Measurements from ENCODE around the gene RXRA.
A peak's percentile ranks its signal among the peaks of the same experiment; 100 is the strongest.

Gene RXRA

DNA sequence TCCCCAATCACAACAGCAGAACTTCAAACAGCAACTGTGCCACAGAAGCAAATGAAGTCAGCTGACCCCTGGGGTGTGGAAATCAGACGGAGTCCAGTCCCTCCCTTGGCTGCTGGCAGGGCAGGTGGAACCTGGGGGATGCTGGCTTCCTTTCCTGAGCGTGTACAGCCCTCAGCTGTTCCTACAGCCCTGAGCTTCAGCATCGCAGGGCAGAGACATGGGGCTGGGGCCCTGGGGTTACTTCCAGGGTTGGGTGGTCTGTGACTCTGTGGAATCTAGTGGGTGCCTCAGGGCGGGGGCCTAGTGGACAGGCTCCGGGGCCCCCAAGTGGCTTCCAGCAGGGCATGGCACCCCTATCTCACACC, 7.3 kb upstream of the RXRA start:
- TF ChIP-seq Cebpa-rat (IDR thresholded peaks at IDR 0.05): no peak
- Histone ChIP-seq H4K20me1 (peaks cover 0 to 21% (median 0%) of the 10 kb centered on the region in 11 experiments; a peak in 1 of 22 replicates), H3K27ac (peak overlapping the region in 4 of 11 experiments; percentile 63 to 97 (median 90); a peak in 4 of 22 replicates), H3K36me3 (no peaks in the 10 kb centered on the region), H3K9me3 (replicated peaks in 1 of 11) (no peaks in the 10 kb centered on the region), H3K4me1 (peaks cover 36 to 95% (median 81%) of the 10 kb centered on the region in 10 experiments), H3K27me3 (peaks cover 0 to 8% (median 0%) of the 10 kb centered on the region in 11 experiments; a peak in 3 of 22 replicates), H3K9ac (peak overlapping the region in 6 of 11 experiments; percentile 54 to 68 (median 63); a peak in 8 of 22 replicates), H3K4me3 (no peak overlapping the region), H3K4me2 (peak overlapping the region; percentile 3 to 100 (median 99); a peak in 19 of 22 replicates)

DNA sequence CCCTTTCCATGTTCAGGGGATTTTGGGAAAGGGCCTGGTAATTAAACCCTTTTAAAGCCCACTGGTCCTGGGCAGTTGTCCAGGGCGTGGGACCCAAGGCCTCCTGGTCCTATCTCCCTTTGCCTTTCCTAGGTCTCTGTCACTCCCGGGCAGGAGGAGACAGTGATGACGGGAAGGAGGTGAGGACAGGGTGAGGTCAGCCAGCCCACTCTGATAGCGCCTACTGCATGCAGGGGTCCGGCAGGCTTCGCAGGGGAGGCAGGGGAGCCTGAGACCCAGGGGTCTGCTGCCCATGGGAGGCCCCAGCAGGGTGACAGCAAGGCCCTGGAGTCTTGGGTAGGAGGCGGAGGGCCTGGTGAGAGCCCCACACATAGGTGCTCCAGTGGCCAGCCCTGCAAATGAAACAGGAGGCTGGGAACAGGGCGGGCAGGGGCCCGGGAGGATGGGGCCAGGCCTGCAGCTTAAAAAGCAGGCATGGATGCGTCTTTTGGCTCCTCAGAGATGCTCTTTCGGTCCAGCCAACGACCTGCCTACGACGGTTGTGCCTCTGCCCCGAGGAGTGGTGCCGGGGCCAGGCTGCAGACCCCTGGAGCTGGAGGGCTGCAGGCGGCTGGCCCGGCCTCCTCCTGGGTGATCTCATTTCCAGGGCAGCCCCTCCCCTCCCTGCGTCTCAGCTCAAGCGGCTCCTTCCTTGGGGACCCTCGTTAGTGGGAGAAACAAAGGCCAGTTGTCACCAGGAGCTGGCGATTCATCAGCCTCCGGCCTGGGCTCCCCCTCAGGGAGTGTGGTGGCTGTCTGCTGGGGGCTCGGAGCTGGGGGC, 6.7 kb upstream of the RXRA start:
- Histone ChIP-seq H3K4me2 (peak overlapping the region; percentile 3 to 100 (median 99); a peak in 20 of 22 replicates), H3K36me3 (no peaks in the 10 kb centered on the region), H4K20me1 (peaks cover 0 to 24% (median 0%) of the 10 kb centered on the region in 11 experiments; a peak in 1 of 22 replicates), H3K9me3 (replicated peaks in 1 of 11) (no peaks in the 10 kb centered on the region), H3K9ac (peak overlapping the region in 8 of 11 experiments; percentile 13 to 68 (median 60); a peak in 14 of 22 replicates), H3K4me1 (peaks cover 37 to 97% (median 87%) of the 10 kb centered on the region in 10 experiments), H3K27me3 (peaks cover 0 to 8% (median 0%) of the 10 kb centered on the region in 11 experiments; a peak in 3 of 22 replicates), H3K27ac (peak overlapping the region in 8 of 11 experiments; percentile 59 to 97 (median 71); a peak in 16 of 22 replicates), H3K4me3 (0 out of 20 replicates have a peak overlapping the region, but pooled peaks of 1 of the 10 experiments have one; percentile 15)
- TF ChIP-seq Cebpa-rat (IDR thresholded peaks at IDR 0.05): no peak

DNA sequence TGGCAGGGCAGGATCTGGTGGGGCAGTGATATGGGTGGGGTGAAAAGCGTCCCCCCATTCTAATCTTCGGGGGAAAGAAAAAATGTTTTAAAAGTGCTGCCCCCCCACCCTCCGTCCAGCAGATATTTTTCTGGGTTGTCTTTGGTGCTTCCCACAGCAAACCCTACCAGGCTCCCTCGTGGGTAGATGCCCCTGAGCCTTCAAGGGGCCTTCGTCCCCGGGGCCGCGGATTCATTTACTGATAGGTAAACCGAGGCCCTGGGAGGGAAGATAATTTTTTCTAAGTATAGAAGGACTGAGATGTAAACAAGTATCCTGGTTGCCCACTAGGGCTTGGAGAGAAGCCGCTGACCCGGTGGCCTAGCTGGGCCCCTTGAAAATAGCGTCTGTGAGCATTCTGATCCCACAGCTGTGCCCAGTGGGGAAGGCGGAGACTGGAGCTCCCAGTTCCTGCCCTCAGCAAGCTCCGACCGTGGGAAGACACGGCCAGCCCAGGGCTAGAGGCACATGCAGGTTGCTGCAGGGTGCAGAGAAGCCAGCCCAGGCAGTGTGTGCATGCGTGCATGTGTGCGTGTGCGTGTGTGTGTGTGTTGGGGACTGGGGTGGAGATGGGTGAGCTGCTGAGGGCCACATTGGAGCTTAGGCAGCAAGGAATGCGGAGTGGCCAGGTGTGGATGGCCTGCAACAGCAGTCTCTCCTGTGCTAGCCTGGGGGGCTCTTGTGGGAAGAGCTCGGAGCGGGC, 6.0 kb upstream of the RXRA start:
- Histone ChIP-seq H3K4me3 (0 out of 20 replicates have a peak overlapping the region, but pooled peaks of 1 of the 10 experiments have one; percentile 15), H3K36me3 (no peaks in the 10 kb centered on the region), H3K4me1 (peaks cover 44 to 98% (median 94%) of the 10 kb centered on the region in 10 experiments), H3K27me3 (peaks cover 0 to 8% (median 0%) of the 10 kb centered on the region in 11 experiments; a peak in 3 of 22 replicates), H4K20me1 (peaks cover 0 to 24% (median 0%) of the 10 kb centered on the region in 11 experiments; a peak in 1 of 22 replicates), H3K9ac (peak overlapping the region in 8 of 11 experiments; percentile 54 to 68 (median 60); a peak in 14 of 22 replicates), H3K9me3 (replicated peaks in 1 of 11) (no peaks in the 10 kb centered on the region), H3K4me2 (peak overlapping the region; percentile 23 to 100 (median 99); a peak in 20 of 22 replicates), H3K27ac (peak overlapping the region in 8 of 11 experiments; percentile 59 to 97 (median 71); a peak in 16 of 22 replicates)
- no peak for TF ChIP-seq Cebpa-rat (IDR thresholded peaks at IDR 0.05)

DNA sequence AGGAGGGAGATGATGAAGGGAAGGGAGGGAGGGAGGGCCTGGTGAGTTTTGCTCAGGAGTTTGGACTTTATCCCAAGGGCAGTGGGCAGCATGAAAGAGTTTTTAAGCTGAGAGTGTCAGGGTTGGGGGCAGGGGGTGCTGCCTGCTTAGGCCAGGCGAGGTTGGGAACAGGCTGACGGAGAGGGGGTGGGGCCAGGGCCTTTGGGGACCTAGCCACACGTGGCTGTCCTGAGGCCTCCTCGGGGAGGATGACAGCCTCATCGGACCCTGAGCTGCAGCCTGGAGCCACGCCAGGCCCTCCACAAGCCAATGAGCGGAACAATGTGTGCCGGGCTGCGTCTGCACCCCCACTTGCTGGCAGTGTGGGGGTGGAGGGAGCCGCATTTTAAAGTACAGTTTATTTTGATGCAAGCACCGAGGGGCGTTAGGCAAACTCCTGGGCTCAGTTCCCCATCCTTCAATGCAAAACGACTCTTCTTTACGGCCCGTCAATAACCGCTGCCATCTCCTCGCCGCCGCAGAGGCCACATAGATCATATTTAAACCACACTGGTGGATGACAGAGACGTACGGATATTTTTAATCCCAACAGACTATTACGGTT, 5.3 kb upstream of the RXRA start:
- Histone ChIP-seq H3K27ac (peak overlapping the region in 8 of 11 experiments; percentile 59 to 97 (median 71); a peak in 16 of 22 replicates), H3K4me2 (peak overlapping the region; percentile 73 to 100 (median 99))

DNA sequence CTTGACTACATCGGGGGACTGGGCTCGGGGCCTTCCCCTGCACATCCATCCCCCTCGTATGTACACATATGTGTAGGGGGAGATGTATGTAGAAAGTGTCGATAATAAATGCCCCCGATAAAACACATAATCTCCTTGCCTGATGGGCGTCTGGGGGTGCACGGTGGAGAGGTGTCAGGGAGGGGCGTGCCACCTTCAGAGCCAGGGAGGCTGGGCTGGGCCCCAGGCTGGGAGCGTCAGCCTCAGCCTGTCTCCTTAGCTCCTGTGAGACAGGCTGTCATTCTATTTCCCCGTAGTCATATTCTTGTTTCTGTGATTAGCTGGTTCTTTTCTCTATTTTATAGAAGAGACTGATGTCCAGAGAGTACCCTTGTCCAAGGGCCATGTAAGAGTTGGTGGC, 4.7 kb upstream of the RXRA start:
- peaks cover 0 to 8% (median 0%) of the 10 kb centered on the region in 11 experiments; a peak in 3 of 22 replicates for H3K27me3 ChIP-seq
- H3K4me2 ChIP-seq: peak overlapping the region; percentile 73 to 100 (median 99)

More for the DNA sequence above, 5.3 kb upstream of the RXRA start:
- Histone ChIP-seq H3K9ac (peak overlapping the region in 9 of 11 experiments; percentile 29 to 68 (median 58); a peak in 17 of 22 replicates), H3K4me3 (no peak overlapping the region), H3K27me3 (peaks cover 0 to 8% (median 0%) of the 10 kb centered on the region in 11 experiments; a peak in 3 of 22 replicates), H4K20me1 (peaks cover 0 to 24% (median 0%) of the 10 kb centered on the region in 11 experiments; a peak in 1 of 22 replicates), H3K4me1 (peaks cover 45 to 95% (median 93%) of the 10 kb centered on the region in 10 experiments), H3K9me3 (replicated peaks in 1 of 11) (no peaks in the 10 kb centered on the region), H3K36me3 (no peaks in the 10 kb centered on the region)
- peak in 6 of 11 experiments; percentile 33 to 81 (median 57); a peak in 9 of 22 replicates for TF ChIP-seq Cebpa-rat (IDR thresholded peaks at IDR 0.05)

DNA sequence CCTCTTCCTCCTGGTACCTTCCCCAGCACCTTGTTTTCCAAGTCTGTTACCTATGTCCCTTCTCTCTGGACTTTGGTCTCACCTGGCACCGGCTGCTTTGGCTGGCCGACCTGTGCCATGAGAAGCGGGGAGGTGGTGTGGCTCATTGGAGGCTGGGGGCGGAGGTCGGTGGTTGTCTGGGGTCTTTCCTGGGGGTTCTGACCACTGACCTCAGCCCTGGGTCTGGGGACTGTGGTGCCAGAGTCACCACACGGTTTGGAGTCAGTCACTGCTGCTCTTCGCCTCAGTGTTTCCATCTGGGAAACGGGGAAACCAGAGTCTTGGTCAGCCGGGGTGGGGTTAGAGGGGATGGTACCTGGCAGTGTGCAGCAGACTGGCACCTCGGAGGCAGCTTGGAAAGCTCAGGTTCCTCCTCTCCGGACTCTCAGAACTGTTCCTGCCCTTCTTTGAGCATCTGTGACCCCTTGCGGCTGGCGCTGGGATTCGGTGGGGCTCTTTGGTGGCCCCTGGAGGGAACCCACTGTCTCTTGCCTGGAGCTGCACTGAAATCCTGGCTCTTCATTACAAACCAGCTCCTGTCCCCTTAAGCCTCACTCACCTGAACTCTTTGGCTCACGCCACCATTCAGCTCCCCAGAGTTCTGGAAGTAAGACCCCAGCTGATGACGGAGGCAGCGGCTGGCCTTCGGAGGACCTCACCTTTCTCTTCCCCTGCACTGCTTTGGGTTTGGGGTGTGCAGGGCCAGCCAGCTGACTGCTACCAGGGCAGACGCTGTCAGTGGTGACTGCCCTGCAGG, 4.1 kb upstream of the RXRA start:
- H3K9me3 ChIP-seq (replicated peaks in 1 of 11): no peaks in the 10 kb centered on the region
- H3K9ac ChIP-seq: peak overlapping the region in 8 of 11 experiments; percentile 52 to 68 (median 58); a peak in 14 of 22 replicates
- H3K27ac ChIP-seq: peak overlapping the region in 8 of 11 experiments; percentile 59 to 97 (median 69); a peak in 16 of 22 replicates
- peak overlapping the region in 2 of 10 experiments; percentile 11 to 28; a peak in 1 of 20 replicates for H3K4me3 ChIP-seq
- peak overlapping the region; percentile 73 to 100 (median 99) for H3K4me2 ChIP-seq
- peaks cover 0 to 8% (median 0%) of the 10 kb centered on the region in 11 experiments; a peak in 3 of 22 replicates for H3K27me3 ChIP-seq
- peaks cover 44 to 85% (median 81%) of the 10 kb centered on the region in 10 experiments for H3K4me1 ChIP-seq
- no peaks in the 10 kb centered on the region for H3K36me3 ChIP-seq
- peaks cover 0 to 26% (median 3%) of the 10 kb centered on the region in 11 experiments; a peak in 18 of 22 replicates for H4K20me1 ChIP-seq
- TF ChIP-seq Cebpa-rat (IDR thresholded peaks at IDR 0.05): no peak

More for the DNA sequence above, 4.7 kb upstream of the RXRA start:
- TF ChIP-seq Cebpa-rat (IDR thresholded peaks at IDR 0.05): no peak
- Histone ChIP-seq H3K27ac (peak overlapping the region in 8 of 11 experiments; percentile 59 to 97 (median 69); a peak in 16 of 22 replicates), H3K4me3 (peak overlapping the region in 2 of 10 experiments; percentile 11 to 28; a peak in 1 of 20 replicates), H3K4me1 (peaks cover 45 to 90% (median 87%) of the 10 kb centered on the region in 10 experiments), H4K20me1 (peaks cover 0 to 24% (median 0%) of the 10 kb centered on the region in 11 experiments; a peak in 1 of 22 replicates), H3K36me3 (no peaks in the 10 kb centered on the region), H3K9me3 (replicated peaks in 1 of 11) (no peaks in the 10 kb centered on the region), H3K9ac (peak overlapping the region in 9 of 11 experiments; percentile 29 to 68 (median 55); a peak in 15 of 22 replicates)

DNA sequence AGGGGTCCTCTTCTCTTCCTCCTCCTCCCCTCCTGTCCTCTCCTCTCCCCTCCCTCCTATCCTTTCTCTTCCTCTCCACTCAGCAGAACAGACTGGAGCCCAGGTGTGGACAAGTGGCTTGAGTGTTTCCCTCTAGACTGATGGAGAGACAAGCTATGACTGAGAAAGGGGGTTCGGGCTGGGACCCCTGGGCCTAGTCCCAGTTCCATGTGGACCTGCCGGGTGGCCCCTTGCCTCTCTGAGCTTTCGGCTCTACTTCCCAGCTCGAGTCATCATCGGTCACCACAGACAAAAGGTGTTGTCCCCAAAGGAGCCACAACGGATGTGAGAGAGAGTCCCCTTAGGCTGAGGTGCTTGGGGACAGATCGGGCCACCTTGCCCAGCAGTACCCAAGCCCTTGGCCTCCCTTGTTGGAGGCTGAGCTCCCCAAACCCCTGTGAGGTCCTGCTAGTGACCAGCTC, 3.4 kb upstream of the RXRA start:
- no peak overlapping the region for H3K4me3 ChIP-seq
- H3K27ac ChIP-seq: peak overlapping the region in 6 of 11 experiments; percentile 7 to 97 (median 78); a peak in 9 of 22 replicates
- H3K9ac ChIP-seq: peak overlapping the region in 7 of 11 experiments; percentile 23 to 68 (median 62); a peak in 13 of 22 replicates
- H3K9me3 ChIP-seq (replicated peaks in 1 of 11): no peaks in the 10 kb centered on the region
- peaks cover 0 to 8% (median 0%) of the 10 kb centered on the region in 11 experiments; a peak in 3 of 22 replicates for H3K27me3 ChIP-seq
- H4K20me1 ChIP-seq: peaks cover 4 to 33% (median 9%) of the 10 kb centered on the region in 11 experiments; a peak in 19 of 22 replicates
- H3K4me1 ChIP-seq: peaks cover 44 to 86% (median 79%) of the 10 kb centered on the region in 10 experiments
- H3K36me3 ChIP-seq: no peaks in the 10 kb centered on the region
- H3K4me2 ChIP-seq: peak overlapping the region in 10 of 11 experiments; percentile 73 to 100 (median 99); a peak in 20 of 22 replicates
- TF ChIP-seq Cebpa-rat (IDR thresholded peaks at IDR 0.05): no peak

All from BLaER1 treated with 17β-estradiol and CSF1 and Interleukin-3, amounts not matched to agents 10 nM and 100 nM (cell line).